DMS79 treated with DMSO at 0.1 percent for 48 hours (cell line): ENCODE measurements around the gene SH3PXD2B.
"Not testable (repeated sequence)": the region's sequence is repeated elsewhere in the genome, so short reads cannot be mapped to it uniquely, and the experiment has no call there.

Experiments
- DNase-seq: peaks from one replicate; lab custom pipeline; 2025; lab: John Stamatoyannopoulos, UW

Gene SH3PXD2B

DNA sequence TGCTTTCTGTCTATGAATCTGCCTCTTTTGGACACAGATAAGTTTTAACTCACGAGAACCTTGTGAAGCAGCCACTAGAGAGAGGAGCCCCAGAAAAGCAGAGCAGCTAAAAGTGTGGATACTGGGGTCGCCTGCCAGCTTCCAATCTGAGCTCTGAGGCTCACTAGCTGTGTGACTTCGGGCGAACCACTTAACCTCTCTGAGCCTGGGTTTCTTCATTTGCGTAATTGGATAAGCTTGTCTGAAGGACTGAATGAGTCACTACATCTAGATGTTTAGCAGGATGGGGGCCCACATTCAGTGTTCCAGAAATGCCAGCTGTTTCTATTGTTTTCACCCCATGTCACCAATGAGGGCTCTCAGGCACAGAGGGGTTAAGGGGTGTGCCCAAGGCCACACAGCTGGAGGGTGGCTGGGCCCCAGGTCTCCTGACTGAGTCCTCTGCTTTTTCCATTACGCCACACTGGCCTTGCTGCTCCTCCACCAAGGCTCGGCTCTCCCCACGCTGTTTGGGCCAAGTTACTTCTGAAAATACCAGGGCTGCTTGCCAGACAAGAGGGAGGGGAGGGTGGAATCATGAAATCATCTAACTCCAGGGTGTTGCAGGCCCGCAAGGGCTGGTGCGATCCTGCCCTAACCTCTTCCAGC is 36.2 kb downstream of the SH3PXD2B start:
- no peak for DNase-seq

DNA sequence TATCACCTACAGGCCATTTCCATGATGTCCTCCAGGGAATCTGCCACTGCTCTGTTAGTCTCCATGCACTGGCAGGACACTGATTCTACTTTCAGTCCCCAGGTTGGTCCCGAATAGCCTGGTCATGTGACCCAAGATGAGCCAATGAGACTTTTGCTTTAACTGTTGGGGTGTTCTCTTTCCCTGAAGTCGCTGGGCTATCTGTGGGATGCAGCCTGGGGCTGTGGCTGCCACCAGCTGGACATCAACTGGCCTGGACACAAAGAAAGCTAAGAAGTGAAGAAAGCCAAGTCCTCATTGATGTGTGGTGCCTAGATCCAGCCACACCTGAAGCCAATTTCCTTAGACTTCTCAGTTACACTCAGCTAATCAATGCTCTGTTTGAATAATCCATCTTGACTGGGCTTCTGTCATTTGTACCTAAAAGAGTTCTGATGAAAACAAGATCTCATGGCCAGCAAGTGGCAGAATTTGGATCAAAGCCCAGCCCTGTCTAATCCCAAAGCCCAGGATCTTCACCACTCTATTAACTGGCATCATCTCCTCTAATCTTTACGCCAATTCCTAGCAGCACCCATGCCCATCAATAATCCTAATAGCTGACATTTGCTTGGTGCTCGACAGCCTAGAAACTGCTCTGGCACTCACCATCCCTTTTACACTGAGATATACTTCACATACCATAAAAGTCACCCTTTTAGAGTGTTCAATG is 37.0 kb downstream of the SH3PXD2B start:
- no peak for DNase-seq

DNA sequence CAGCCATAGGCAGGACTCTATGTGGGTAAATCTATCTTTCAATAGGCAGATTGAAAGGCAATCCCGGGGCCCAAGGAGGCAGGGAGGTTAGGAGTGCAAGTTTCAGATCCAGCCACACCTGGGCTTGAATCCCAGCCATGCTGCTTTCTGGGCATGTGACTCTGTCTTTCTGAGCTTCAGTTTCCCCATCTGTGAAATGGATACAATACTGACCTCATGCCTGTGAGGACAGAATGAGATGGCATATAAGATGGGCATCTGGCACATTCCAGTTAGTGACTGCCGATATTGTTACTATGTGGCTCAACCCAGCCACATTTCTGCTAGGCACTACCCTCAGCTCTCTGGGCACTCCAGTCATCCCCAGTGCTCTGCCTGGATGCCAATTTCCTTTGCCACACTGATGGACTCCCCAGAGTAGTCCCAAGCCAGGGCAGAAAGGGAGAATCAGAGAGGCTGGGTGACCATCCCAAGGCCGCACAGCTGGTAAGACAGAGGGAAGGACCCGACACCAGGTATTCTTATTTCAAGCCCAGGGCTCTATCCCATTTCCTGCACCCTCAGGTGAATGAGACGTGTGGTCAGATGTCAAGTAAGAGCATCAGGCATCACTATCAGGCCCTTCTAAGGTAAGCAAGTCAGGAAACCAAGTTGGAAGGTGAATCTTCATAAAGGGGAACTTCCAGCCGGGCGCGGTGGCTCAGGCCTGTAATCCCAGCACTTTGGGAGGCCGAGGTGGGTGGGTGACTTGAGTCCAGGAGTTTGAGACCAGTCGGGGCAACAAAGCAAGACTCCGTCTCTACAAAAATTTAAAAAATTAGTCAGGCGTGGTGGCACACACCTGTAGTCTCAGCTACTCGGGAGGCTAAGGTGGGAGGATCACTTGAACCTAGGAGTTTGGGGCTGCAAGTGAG is 38.7 kb downstream of the SH3PXD2B start:
- DNase-seq = no peak

DNA sequence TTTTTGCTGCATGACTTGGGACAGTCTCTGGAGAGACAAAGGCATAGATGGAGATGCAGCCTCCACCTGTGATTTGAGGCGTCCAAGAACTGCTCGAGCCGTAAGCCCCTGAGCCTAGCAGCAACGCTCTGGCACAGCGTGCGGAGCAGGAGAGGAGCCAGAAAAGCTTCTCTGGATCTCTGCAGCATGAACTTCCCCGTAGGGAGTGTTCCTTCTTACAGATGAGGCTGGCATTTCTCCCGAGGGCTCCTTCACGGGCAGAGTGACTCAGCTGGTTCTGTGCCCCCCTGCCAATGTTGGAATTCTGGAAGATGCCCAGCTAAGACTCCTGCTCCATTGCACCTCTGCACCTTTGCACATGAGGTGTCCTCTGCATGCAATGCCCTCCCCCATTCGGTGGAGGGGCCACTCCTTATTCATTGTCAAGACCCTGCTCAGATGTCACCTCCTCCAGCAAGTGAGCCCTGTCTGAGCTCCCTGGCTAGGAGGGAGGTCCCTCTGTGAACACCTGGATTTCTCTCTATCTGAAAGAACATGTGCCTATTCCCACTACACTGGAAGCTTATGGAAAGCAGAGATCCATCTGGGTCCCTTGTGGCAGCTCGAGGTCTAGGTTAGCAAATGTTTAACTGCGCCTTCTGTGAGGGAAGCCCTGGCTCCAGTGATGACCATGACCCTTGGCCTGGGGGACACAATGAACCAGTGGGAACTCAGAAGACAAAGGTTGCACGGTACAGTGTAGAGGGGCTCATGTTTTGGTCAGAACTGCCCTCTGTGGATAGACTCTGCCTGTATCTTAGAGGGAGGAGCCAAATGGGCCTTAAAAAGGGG is 39.6 kb downstream of the SH3PXD2B start:
- DNase-seq = peak; percentile 14

DNA sequence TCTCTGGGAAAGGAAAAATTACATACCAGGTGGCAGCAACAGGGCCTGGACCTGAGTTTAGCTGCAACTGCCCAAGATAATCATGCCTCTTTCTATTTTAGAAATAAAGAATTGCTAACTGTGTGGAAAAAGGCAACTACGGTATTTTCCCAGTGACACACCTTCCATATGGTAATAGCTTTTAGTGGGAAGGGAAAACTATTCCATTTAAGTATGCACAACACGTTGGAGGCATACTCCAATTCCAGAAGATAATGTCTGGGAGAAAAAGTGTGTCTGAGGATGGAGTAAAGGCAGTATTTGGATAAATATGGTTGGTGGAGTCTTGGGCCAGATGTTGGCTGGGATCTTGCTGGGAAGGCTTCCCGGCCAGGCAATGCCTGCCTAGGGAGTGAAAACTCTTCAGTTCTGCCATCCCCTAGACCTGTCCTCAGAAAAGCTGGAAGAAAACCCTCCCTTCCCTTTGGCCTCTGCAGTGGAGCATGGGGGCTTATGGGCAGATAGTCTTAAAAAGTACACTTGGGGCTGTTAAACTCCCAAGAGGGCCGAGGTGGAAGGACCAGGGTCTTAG is 40.6 kb downstream of the SH3PXD2B start:
- no peak for DNase-seq

DNA sequence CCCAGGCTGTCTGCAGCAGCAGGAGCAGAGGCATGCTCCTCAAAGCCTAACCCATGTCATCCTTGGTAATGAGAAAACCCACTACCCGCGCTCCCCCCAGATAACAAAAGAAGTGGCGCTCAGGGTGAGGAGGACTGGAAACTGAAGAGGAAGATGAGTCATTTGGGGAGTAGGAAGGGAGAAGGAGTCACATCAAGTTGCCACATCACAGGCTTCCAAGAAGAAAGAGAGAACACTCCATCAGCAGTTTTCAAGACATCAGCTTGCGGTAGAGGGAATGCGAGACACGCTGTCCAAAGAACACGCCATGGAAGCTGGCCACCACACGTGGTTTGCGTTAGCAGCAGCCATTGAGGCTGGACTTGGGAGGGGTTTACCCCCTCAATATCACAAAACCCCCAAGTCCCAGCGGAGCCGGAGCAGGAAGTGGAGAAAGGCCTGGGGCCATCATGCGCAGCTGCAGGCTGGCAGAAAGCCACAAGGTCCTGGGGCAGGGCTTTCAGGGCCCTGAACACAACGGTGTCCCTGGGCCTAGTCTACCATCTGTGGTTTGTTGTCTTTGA is 41.5 kb downstream of the SH3PXD2B start:
- DNase-seq = no peak

DNA sequence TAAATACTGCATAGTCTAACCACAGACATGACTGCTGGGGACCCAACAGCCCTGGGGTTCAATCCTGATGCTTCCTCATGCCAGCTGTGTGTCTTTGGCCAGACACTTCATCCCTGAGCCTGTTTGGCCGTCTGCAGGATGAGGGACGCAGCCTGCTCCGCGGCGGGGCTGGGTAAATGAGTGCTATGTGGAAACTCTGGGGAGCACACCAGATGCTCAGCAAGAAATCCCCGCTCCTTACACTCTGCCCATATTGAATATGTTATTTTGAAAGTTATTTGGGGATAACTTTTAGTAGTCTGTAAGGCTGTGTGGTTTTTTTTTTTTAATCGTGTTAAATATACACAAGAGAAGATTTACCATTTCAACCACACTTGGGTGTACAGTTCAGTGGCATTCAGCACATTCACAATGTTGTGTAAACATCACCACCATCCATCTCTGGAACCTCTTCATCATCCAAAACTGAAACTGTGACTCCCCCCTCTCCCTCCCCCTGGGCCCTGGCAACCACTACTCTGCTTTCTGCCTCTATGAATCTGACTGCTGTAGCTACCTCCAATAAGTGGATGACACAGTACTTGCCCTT is 42.7 kb downstream of the SH3PXD2B start:
- DNase-seq = no peak

DNA sequence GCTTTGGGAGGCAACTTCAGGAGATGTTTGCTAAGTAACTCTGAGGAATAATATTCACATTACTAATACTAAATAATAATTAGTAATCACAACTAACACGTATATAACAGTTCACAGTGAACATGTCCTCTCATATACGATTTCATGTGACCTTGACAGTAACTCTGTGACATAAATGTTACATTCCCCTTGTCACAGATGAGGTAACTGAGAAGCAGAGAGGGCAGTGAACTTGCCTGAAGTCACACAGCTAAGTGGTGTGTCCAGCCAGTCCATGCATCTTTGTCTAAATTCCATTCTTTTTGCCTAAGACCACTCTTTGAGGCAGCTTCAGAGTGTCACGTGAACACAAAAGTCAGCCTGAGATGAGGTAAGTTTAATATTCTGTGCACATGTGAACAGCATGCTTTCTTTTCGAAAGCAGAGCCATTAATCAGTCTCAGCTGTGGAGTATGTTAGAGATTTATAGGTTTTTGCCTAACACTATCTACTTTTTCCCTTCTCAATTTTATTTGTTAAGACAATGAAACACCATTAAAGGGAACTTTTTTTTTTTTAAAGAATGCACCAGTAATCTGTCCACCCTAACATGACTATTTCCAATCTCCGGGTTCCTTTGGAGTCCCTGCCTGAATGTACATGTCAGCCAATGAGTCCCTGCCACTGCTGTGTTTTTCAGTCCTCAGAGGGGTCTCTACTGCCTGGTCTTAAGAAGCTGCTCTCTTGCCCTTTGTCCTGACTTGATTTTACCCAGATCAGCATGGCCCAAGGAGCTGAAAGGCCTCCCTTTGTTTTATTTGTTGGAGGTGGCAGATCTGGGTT is 43.5 kb downstream of the SH3PXD2B start:
- DNase-seq = no peak

DNA sequence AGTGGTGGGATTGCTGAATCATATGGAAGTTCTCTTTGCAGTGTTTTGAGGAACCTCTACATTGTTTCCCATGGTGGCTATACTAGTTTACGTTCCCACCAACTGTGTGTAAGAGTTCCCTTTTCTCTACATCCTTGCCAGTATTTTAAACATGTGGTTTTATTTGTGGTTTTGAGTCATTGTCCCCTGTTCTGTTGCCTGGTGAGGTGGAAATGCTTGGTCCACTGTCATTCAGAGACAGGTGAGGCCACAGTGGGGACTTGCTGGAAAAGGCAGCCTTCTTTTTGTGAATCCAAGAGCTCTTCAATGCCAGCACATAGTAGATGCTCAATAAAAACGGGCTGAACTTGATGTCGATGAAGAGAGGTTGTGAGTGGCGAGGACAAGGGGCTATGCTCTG is 44.2 kb downstream of the SH3PXD2B start:
- DNase-seq = no peak

DNA sequence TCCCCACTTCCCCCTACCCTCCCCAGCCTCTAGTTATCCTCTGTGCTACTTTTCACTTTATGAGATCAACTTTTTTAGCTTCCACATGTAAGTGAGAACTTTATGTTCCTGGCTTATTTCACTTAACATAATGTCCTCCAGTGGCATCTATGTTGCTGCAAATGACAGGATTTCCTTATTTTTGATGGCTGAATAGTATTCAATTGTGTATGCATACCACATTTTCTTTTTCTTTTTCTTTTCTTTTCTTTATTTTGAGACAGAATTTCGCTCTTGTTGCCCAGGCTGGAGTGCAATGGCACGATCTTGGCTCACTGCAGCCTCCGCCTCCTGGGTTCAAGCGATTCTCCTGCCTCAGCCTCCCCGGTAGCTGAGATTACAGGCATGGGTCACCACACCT is 44.8 kb downstream of the SH3PXD2B start:
- not testable (repeated sequence) for DNase-seq

DNA sequence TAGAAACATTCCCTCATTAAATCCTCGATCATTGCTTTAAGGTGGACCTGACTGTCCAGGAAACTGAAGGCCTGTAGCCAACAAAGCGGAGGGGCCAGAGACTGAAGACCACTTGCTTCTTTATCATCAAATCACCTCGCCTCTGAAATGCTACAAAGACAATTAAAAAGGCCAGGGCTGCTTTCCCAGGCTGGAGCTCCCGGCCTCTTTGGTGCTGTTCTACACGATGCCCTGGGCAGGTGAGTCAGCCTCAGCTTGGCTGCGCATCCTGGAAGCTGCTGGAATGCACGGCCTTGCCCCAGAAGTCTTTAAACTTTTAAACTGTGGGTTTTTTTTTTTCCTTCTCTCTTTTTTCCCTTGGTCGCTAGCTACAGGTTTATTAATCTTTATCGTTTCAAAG is 46.5 kb downstream of the SH3PXD2B start:
- DNase-seq = no peak

DNA sequence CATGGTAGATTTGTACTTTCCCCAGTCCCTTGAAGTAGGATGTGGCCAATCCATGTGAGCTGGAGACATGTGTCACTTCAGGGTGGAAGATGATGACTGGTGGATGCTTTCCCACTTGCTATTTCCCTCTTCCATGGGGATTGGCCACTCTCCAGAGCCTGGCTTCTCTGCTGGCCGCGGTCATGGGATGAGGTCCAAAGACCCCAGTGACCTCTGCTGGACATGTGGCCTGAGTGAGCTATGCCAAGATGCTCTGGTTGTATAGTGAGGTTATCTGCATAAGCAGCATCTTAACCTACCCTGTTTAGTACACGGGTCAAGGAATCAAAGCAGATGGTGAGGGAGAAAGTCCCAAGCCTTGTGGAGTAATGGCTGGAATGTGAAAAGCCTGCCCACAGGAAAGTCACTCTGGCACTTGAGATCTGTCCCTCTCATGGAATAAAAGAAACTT is 47.1 kb downstream of the SH3PXD2B start:
- DNase-seq = no peak

DNA sequence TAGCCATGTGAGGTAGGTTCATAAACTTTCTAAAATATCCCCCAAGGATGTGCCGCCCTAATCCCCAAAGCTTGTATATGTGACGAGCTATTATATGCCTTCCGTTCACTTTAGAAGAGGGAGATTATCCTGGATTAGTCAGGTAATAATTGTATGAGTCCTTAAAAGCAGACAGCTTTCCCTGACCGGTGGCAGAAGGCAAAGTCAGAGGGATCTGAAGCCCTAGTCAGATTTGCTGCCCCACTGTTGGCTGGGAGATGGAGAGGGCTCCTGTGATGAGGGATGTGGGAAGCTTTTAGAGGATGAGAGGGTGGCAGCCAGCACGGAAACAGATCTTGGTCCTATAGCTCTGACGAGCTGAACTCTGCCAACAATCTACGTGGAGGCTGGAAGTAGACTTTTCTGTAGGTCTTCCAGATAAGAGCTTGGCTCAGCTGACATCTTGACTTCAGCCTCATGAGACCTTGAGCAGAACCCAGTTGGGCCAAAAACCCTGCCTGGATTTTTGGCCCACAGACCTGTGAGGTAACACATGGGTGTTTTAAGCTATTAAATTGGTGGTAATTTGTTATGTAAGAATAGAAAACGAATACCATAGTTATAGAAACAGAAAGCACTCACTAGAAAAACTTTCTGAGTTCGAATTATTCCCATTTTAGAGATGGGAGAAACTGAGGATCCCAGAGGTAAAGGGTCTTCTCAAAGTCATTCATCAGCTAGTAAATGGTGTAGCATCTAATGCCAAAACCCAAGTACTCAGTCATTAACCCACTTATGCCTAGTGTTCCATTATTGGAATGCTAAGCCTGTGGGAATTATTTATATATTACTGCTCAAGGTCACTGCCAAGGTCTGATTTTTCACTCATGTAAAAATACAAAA is 48.9 kb downstream of the SH3PXD2B start:
- DNase-seq = no peak

DNA sequence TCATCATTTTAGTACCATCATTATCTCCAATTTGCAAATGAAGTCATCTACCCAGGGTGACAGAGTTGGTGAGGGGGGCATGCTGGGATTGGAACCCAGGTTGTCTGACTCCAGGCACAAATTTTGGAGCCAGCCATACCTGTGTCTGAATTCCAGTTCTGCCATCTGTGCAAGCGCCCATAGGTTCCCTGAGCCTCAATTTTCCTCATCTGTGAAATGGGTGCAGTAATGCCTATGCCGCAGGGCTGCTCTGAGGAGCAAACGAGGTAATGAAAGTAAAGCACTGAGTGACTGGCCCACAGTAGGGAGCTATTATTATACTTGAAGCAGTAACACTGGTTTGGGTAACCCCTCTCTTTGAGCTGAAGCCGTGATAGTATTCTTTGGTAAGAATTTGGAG is 49.6 kb downstream of the SH3PXD2B start:
- DNase-seq = no peak

DNA sequence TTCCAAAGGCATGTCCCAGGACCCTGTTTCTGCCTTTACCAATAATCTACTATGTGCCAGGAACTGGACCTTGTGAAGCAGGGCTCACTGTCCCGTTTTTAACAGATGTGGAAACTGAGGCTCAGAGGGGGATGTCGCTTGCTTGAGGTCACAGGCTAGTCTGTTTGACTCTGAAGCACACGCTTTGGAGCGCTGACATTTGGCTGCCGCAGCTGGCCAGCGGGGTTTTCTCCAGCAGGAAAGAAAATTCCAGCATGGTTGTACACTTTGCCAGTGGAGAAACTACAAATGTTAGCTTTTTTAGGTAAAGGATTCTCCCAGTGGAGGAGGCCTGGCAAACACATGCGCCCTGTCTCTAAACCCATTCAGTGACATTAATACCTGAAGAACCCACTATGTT is 50.5 kb downstream of the SH3PXD2B start:
- no peak for DNase-seq

DNA sequence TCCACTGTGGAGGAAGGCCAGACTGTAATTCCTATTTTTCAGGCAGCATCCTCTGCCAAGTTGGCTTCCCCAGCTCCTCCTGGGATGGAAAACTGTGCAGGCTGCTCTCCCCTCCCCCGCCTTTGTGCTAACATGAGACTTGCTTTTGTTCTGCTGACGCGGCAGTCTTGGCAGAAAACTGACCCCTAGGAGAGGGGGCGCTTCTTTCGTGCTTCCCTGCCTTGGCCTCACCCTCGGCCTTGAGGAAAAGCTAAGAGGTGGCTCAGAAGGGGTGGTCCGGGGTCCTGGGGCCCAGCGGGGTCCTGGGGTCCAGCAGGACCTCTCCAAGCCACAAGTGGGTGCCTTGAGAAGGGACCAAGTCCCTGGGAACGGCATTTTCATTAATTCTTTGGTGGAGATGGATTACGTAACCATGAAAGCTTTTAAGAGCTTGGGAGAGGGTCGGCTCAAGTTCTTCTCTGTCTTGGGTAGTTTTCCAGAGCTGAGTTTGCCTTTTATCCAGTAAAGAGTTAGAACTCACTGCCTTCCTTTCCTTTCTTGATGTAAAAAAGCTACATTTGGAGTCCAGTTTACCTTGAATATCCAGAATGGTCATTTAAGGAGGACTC is 51.0 kb downstream of the SH3PXD2B start:
- DNase-seq = no peak

DNA sequence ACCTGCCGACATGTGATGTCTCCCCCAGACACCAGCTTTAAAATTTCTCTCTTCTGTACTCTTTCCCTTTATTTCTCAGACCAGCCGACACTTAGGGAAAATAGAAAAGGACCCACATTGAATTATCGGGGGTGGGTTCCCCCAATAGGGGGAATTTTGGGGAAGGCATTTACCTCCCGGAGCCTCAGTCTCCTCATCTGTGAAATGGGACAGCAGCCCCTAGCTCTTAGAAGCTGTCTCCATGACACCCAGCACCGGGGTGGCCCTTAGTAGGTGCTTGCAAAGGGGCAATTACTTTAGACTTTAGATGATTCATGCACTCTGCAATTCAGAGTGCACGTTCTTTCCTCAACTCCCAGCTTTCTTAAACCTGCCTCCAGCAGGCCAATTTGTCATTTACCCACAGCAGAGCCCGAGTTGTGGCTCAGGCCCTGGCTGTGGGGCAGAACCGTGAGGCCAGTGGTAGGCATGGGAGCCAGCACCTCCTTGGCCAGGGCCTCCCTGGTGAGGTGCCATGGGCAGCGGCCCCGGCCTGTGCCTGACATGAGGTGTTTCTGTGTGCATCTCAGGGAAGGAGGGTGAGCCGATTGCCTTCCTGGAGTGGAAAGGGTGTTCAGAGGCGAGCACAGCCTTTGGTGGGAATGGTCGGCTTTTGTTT is 51.7 kb downstream of the SH3PXD2B start:
- no peak for DNase-seq

DNA sequence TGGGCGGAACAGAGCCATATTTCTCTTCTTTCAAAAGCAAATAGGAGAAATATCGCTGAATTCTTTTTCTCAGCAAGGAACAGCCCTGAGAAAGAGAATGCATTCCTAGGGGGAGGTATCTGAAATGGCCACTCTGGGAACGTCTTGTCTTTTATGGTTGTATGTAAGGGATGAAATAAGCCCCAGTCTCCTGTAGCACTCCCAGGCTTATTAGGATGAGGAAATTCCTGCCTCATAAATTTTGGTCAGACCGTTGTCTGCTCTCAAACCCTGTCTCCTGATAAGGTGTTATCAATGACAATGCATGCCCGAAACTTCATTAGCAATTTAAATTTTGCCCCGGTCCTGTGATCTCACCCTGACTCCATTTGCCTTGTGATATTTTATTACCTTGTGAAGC is 52.3 kb downstream of the SH3PXD2B start:
- DNase-seq = not testable (repeated sequence)
